ENCODE measurements around the gene CHRM3. TPM values are rescaled to one million over a fixed set of nuclear protein-coding genes. Genes with fewer than 3 reads are reported as not detected.
A peak's percentile ranks its signal among the peaks of the same experiment; 100 is the strongest.

The CHRM3 gene
- 5.4 TPM for total RNA-seq
- long read RNA-seq, partial matches to known transcripts = 0 of 4 reads
- long read RNA-seq, other reads (novel, unspliced or antisense) = 4 of 4 reads

- H3K4me3 ChIP-seq = peak within 1 kb of the TSS; percentile 52
- H3K9me3 ChIP-seq = no peaks in the 10 kb centered on the region
- H3K4me1 ChIP-seq = peaks cover 5% of the 10 kb centered on the region
- DNase-seq (peak; percentile 89), ATAC-seq (peak; percentile 97)
- no peak for TF ChIP-seq CTCF (IDR thresholded peaks at IDR 0.05)
- no peaks in the 10 kb centered on the region for H3K36me3 ChIP-seq
- intact Hi-C loops (cut with DNase I) = no loop called here
- H3K27ac ChIP-seq = no peak within 1 kb of the TSS
- H3K27me3 ChIP-seq = peaks cover 47% of the 10 kb centered on the region
Observed at GRCh38 chr1:239386453-239387303, at the start of gene CHRM3. Gene CHRM3, plus strand, starts transcription at chr1:239386568. Its CDS starts 520,884 bp downstream, at chr1:239907452.

- Histone ChIP-seq H3K27me3 (no peaks in the 10 kb centered on the region), H3K4me3 (no peak overlapping the region), H3K4me1 (no peaks in the 10 kb centered on the region), H3K36me3 (no peaks in the 10 kb centered on the region), H3K27ac (no peak overlapping the region), H3K9me3 (no peaks in the 10 kb centered on the region)
- intact Hi-C loops (cut with DNase I) = no loop called here
- no peak for DNase-seq
- no peak for TF ChIP-seq CTCF (IDR thresholded peaks at IDR 0.05)
- ATAC-seq = no peak
Observed at GRCh38 chr1:239337799-239338430, 48.5 kb upstream of the CHRM3 start.

GRCh38 chr1:239347776-239348175 lies 38.6 kb upstream of the CHRM3 start:
- H3K36me3 ChIP-seq = no peaks in the 10 kb centered on the region
- ATAC-seq (no peak), DNase-seq (no peak)
- intact Hi-C loops (cut with DNase I) = no loop called here
- no peak for TF ChIP-seq CTCF (IDR thresholded peaks at IDR 0.05)
- H3K4me3 ChIP-seq = no peak overlapping the region
- H3K4me1 ChIP-seq = no peaks in the 10 kb centered on the region
- no peaks in the 10 kb centered on the region for H3K27me3 ChIP-seq
- no peak overlapping the region for H3K27ac ChIP-seq
- no peaks in the 10 kb centered on the region for H3K9me3 ChIP-seq

GRCh38 chr1:239348635-239349353 lies 37.6 kb upstream of the CHRM3 start:
- H3K9me3 ChIP-seq = no peaks in the 10 kb centered on the region
- no peak overlapping the region for H3K27ac ChIP-seq
- H3K36me3 ChIP-seq = no peaks in the 10 kb centered on the region
- H3K4me3 ChIP-seq = no peak overlapping the region
- no peaks in the 10 kb centered on the region for H3K4me1 ChIP-seq
- ATAC-seq (peak; percentile 58), DNase-seq (no peak)
- no peak for TF ChIP-seq CTCF (IDR thresholded peaks at IDR 0.05)
- no peaks in the 10 kb centered on the region for H3K27me3 ChIP-seq
- intact Hi-C loops (cut with DNase I) = no loop called here

GRCh38 chr1:239349699-239350098 lies 36.7 kb upstream of the CHRM3 start:
- no peak for ATAC-seq
- Histone ChIP-seq H3K9me3 (no peaks in the 10 kb centered on the region), H3K27ac (no peak overlapping the region), H3K36me3 (no peaks in the 10 kb centered on the region), H3K27me3 (no peaks in the 10 kb centered on the region), H3K4me3 (no peak overlapping the region), H3K4me1 (no peaks in the 10 kb centered on the region)
- TF ChIP-seq CTCF (IDR thresholded peaks at IDR 0.05) = no peak
- intact Hi-C loops (cut with DNase I) = no loop called here
- no peak for DNase-seq
